HG03342 (cell line): Measurements from ENCODE around the gene PTPN13.

ENCODE experiments used
- ATAC-seq: cut with Tn5 transposase; IDR thresholded peaks from one replicate; pipeline ENCODE4 v1.9.1; 2021; ENCODE audit warnings: mild to moderate bottlenecking, moderate library complexity; ENCODE audit not compliant: unreplicated experiment

The PTPN13 gene

DNA sequence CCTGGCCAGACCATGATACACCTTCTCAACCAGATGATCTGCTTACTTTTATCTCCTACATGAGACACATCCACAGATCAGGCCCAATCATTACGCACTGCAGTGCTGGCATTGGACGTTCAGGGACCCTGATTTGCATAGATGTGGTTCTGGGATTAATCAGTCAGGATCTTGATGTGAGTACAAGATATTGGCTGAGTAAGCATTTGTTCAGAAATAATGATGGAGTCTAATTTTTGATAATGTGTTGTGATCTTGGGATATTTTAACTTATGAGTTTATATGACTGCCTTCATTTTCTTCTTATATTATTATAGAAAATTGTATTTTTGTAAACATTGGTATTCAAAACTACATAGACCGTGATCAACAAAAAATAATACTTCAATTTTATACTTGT is 215.7 kb downstream of the PTPN13 start:
- ATAC-seq: no peak

DNA sequence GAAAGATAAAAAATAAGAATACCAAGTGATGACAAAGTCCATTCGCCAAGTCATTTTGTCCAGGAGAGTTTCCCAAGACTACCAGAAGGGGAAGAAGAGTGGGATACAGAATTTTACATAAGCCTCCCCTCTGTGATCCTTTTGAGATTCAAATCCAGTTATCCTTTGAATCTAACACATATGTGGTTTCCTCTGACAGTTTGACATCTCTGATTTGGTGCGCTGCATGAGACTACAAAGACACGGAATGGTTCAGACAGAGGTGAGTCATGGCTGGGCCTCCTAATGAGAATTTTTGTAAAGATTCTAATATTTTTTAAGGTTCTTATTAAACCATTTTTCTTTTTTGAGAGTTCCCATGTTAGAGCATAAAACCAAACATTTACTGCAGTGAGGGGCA is 216.7 kb downstream of the PTPN13 start:
- ATAC-seq: no peak

DNA sequence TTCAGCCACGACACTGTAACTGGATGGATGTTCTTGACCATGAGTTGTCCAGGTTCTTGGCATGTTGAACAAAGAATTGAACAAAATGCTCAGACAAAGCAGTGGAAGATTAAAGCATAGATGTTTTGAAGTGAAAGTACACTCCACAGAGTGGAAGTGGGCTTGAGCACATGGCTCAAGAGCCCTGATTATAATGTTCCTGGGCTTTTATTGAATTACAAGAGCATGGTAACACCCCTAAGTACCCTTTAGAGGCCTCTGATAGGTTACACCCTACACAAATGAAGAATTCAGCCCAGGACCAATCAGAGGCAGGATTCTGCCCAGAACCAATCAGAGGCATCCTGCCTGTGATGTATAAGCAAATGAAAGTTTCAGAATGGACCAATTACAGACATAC is 221.5 kb downstream of the PTPN13 start:
- no peak for ATAC-seq

DNA sequence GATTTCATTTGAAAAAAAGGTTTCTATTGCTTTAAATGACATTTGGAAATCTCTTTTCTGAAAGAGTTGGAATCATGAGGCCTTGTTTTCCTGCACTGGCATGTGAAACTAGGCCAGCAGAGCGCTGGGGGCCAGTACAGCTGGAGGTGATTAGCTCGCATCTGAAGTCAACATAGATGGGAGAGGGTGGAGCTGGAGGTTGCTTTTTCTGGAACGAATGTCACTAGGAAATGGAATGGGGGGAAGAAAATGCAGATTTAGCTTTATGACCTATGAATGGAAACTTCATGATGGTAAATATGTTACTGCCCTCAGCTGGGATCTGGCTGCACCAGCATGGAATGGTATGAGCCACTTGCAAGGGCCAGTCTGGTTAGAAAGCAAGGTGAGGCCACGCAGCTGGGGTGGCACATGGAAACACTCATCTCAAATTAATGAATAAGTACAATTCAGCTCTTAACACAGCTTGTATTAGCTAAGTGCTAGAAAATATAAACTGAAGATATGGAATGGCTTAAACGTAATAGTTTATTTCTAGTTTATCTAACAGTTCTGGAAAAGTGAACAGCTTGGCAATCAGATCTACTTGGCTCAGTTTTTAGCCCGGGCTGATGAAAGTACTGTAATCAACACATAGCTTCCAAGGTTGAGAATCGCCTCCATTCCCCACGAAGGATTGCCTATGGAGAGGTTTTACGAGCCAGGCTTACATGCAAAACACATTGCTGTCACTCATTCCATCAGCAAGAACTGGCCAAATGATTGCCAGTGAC is 222.6 kb downstream of the PTPN13 start:
- no peak for ATAC-seq

DNA sequence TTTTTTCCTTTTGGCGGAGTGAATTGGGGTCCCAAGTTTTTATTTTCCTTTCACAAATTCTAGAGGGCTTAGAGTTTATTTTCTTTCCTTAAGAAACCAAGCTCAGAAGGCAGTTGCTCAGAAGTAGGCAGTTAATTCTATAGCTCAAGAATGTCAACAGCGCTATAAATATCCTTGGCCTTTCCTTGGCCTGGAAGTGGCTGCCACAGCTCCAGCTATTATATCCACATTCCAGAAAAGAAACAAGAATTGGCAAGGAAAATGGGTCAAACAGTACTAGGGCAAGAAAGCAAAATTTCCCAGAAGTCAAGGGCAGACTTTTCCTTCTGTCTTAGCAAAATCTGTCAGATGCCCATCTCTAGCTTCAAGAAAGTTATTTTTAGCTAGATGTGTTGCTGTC is 224.1 kb downstream of the PTPN13 start:
- no peak for ATAC-seq

DNA sequence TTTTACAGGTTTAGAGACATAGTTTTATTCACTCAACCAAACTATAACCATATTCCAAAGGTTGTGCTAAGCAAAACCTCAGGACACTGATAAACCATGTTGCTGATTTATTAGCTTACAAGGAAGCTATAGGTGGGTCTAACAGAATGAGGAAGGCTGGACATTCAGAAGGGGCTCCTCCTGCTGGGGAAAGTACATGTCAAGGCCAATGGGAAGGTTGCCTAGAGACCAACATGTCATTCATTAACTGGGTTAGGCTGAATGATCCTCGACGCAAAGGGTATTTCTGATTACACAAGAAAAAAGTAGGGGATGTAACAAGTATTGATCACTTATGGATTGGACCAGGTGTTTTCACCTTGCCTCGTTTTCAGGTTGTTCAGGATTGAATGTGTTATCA is 224.7 kb downstream of the PTPN13 start:
- ATAC-seq: no peak

DNA sequence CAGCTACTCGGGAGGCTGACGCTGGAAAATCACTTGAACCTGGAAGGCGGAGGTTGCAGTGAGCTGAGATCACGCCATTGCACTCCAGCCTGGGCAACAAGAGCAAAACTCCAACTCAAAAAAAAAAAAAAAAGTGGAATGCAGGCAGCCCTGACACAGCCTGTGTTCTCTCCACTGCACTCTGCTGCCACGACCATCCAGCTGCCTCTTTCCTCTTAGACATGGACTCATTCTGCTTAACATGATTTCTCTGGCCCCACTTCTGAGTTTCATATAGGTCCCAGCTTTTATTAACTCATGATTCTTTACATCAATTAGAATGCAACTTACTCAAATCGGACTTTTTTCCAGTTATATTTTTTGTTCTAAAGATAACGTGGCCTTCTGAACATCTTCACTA is 225.4 kb downstream of the PTPN13 start:
- no peak for ATAC-seq

DNA sequence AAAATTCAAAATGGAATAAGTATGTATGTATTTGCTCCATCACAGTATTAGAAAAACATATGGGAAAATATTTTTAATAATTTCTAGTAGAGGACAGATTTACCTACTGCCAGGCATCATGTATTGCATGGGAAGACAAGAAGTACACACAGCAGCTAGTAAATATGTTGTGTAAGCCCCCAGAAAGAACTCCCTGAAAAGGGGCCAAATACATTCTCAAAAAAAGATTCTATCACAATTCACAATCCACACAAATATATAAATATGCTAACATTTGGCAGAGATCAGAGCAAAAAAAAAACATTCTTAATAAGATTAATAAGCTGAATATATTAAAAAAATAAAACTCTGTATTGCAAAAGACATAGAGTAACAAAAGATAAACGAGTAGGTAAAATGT is 227.0 kb downstream of the PTPN13 start:
- ATAC-seq: no peak

DNA sequence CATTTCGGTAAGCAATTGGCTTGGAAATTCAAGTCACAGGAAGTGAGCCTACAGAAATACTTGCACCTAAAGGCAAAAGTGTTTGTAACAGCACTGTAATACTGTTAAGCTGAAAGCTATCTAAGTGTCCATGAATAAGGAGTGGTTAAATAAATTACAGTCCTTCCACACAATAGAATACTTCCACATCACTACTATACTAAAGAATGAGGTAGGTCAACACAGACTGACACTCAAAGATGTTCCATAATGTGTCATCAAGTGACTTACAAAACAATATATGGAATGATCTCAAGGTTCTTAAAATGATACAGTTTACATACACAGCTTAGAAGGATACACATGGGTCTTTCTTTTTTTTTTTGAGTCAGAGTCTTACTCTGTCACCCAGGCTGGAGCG is 228.0 kb downstream of the PTPN13 start:
- ATAC-seq: no peak

DNA sequence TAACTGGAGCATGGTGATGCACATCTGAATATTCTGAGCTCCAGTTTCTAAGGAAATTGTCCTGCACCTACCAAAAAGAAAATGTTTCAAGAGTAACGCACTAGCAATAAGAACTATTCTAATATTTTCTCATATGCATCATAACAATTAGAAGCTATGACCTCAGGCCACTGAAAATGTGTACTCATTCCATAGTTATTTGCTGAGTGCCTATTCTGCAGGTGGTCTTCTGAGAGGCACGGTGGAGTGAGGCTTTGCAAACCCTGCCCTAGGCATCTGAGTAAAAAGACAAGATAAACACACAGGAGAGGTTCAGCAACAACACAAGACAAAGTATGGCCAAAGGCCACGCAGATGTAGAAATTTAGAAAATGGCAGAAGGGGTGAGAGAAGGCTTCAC is 231.4 kb downstream of the PTPN13 start:
- ATAC-seq: no peak

DNA sequence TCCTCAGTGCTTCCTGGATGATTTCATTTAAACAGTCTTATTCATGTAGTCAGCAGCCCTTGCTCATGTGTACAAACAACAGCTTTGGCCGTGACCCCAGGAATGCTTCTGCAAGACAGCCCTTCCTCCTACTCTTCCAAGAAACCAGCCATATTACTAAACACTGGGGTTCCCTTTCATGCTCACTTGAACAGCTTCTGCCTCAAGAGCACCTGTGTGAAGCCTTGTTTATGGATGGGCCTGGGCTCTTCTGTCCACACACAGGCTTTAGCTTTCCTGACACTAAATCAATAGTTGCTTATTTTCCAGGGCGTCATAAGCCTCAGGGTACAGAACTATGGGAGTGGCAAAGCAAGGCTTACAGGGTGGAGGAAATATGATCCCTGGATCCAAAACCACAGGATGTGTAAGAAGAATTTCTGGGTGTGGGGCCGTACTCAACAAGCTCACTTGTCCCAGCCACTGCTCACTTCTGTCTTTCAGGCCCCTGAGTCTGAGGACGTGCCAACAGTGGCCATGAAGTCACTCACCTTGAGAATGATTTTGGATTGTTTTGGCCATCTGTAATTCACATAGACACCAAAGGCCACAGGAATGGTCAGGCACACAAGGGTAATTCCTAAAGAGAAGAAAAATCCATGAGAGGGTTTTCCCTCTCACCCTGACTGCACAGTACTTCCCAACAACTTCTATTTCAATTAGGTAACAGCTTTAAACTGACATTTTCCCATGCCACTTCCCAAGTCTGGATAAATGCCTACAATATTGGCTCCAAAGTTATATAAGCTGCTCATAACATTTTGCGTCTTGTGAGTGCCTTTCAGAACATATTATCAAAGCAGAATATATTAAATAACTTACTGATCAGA is 237.4 kb downstream of the PTPN13 start:
- ATAC-seq: no peak

DNA sequence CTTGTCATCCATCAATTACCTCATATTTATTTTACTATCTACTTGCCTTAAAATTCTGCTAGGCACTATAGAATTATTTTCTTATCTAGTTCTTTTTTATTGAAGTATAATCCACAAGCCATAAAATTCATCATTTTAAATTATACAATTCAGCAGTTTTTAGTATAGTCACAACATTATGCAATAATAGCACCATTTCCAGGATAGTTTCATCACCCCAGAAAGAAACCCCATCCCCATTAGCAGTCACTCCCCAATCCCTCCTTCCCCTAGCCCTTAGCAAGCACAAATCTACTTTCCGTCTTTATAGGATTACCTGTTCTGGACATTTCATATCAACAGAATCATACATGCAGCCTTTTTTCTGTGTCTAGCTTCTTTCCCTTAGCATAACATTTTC is 239.5 kb downstream of the PTPN13 start:
- no peak for ATAC-seq

DNA sequence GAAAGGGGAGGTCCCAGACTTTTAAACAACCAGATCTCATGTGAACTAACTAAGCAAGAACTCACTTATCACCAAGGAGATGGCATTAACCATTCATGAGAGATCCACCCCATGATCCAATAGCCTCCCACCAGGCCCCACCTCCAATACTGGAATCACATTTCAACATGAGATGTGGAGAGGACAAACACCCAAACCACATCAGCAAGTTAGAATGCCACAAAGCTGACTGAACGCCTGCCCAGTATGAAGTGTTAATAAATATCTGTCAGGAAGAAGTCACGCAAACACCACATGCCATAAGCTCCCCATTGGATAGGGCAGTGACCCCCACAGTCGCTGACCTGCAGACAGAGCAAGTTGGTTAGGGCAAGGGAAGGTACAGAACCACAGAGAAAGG is 240.8 kb downstream of the PTPN13 start:
- no peak for ATAC-seq

DNA sequence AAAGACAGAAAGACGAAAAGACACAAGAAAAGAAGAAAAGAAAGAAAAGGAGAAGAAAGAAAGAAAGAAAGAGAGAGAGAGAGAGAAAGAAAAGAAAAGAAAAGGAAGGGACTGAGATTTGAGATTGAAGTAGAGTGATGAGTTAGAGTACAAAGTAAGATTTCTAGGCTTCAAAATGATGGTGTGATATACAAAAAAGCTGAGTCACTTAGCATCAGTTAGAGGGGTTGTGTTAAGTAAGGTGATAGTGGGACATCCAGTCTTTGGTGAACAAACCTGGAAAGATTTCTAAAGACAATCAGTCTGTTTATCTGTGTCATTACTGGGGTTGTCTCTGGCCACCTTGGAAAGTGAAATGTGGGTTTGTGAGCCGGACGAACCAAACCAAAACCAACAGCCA is 241.6 kb downstream of the PTPN13 start:
- ATAC-seq: no peak

DNA sequence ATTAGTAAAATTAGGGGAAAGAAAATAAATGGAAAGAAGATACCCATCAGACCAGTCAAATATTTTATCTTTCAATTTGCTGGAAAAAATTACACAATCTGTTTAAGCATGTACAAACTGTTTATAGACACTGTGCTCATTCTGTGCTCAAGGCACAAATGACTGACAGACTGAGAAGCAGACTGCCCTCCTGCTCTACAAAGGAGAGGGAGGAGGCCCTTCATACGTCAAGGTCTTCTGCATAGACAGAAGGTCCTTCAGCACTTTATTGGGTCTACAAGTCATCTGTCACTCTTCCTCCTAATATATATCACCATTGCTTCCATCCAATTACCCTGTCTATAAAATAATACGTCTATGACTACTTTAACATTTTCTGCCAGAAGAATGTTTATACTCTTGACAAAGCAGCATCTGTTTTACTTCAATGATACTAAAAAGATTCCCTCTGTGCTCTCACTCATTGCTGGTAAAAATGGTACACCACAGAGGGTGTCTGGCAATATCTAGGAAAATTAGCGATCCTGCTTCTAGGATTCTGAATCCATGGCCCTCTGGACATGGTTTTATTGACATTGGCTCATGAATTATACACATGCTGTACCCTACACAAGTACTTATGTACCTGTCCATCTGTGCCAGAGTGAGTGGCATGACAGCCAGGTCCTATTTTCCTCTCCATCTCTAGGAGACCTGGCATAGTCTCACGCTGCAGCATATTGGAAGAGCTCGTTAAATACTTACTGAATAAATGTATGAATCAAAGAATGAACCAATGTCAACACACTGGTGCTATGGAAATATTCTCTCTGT is 243.8 kb downstream of the PTPN13 start:
- no peak for ATAC-seq

DNA sequence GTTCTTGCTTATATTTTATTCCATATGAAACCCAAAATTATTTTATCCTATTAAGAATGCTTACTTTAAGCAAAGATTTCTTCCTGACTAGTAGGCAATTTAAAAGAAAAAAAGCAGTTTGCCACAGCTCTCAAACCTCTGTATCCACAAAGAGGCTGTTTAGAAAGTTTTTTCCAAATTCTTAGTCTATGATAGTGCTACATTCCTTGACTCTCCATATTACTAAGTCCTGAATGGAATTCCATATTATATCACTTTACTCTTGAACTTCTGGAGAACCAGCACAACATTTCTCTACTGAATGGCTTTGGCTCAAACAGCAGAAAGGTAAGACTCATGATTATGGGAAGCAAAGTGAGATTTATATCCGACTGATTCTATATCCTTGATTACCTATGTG is 246.7 kb downstream of the PTPN13 start:
- ATAC-seq: no peak

DNA sequence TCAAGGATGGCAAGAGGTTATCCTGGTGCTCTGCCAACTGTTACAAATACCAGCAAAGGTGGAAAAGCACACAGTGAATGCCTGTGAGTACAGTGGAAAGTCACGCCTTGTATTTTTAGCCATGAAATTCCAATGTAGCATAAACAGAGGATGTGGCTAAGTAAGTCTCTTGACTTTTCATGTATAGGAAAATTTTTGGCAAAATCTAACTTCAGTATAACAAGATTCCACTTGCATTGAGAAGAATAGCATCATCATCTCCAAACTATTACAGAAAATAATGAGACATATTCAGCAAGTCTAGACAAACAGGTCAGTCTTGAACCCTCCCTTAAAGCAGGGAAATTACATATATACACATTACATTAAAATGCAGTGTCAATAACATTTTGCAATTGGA is 247.2 kb downstream of the PTPN13 start:
- no peak for ATAC-seq

DNA sequence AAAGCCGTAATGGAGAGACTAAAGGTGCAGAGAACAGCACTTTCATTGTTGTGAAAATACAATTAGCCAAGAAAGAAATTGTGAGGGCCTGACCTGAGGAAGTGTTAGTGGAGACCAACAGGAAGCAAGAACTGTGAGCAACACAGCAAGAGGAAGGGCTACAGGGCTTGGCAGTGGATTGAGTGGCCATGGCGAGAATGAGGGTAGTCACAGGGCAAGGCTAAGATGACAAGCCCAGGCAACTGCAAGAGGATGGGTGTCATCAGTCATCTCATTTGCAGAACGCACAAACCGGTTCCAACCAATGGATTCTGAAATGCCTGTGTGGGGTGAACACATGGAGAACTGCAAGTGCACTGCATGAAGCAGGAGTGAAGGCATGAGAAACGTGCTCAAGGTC is 251.5 kb downstream of the PTPN13 start:
- ATAC-seq: no peak

DNA sequence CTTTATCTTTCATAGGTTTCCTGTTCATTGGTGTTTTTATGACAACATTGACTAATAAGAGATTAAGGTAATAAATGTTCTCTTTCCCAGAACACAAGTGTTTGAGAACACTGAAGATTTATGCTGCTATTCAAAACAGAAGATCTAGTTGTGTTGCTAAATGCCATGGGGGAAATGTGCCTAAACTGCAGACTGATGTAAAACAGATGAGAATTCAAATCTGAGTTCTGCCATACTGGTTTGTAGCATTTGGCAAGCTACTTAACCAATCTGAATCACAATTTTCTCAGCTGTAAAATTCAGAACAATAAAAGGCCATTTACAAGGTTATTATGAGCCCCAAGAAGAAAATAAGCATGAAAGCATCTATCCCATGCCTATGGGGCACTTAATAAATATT is 252.8 kb downstream of the PTPN13 start:
- ATAC-seq: no peak

DNA sequence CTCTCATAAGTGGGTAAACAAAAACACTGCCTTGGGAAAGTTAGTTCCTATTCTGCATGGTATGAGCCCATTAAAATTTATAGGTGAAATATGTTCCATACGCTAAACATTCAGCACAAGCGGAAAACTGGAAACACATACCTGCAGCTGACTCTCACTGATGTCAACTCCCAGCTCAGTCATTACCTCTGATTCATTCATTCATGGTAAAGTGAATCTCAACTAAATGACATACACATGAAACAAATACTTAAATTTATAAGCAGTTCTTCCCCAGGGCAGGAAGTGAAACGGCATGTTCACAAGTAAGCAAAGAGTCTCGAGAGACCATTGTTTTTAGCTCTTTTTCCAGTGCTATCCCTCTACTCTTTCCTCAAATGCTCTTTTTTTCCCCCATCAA is 253.5 kb downstream of the PTPN13 start:
- ATAC-seq: no peak

DNA sequence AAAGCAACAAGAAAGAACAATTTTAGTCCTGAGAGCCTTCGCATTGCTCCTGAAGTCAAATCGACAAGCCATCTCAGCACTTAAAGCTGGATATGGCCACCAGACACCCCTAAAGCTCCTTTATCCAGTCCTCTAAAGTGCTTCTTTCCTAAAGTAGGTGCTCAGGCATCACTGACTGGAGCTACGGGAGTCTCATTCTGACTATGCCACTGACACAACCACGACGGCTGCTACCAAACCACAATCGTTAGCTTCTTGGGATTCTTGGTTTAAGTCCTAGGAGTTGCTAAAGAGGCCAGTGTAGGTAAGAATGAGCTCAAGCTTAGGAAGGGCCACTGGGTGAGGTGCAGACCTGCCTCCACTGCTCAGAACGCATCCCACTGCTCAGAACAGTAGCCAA is 254.0 kb downstream of the PTPN13 start:
- no peak for ATAC-seq
